GM18907 (cell line): ENCODE data around the gene PXDC1.
"Not testable (repeated sequence)": the region's sequence is repeated elsewhere in the genome, so short reads cannot be mapped to it uniquely, and the experiment has no call there.

ENCODE experiments used
- ATAC-seq: cut with Tn5 transposase; IDR thresholded peaks from one replicate; pipeline ENCODE4 v1.9.1; 2021; ENCODE audit warnings: mild to moderate bottlenecking, moderate library complexity; ENCODE audit not compliant: unreplicated experiment

The PXDC1 gene

DNA sequence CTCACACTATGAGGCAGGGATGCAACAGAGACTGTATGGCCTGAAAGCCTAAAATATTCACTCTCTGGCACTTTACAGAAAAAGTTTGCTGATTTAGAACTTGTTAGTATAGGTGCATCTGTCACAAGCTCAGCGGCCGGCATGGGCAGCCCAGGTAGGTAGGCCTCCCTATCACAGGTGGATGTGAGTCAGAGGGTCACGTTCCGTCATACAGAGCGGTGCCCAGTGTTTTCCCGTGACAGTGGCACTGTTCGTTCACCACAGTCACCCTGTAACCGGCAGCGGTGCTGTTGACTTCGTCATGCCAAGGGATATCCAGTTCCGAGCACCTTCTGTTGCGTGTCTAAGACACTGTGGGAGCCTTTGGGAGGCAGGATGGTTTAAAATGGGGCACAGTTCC, 32.9 kb upstream of the PXDC1 start:
- no peak for ATAC-seq

DNA sequence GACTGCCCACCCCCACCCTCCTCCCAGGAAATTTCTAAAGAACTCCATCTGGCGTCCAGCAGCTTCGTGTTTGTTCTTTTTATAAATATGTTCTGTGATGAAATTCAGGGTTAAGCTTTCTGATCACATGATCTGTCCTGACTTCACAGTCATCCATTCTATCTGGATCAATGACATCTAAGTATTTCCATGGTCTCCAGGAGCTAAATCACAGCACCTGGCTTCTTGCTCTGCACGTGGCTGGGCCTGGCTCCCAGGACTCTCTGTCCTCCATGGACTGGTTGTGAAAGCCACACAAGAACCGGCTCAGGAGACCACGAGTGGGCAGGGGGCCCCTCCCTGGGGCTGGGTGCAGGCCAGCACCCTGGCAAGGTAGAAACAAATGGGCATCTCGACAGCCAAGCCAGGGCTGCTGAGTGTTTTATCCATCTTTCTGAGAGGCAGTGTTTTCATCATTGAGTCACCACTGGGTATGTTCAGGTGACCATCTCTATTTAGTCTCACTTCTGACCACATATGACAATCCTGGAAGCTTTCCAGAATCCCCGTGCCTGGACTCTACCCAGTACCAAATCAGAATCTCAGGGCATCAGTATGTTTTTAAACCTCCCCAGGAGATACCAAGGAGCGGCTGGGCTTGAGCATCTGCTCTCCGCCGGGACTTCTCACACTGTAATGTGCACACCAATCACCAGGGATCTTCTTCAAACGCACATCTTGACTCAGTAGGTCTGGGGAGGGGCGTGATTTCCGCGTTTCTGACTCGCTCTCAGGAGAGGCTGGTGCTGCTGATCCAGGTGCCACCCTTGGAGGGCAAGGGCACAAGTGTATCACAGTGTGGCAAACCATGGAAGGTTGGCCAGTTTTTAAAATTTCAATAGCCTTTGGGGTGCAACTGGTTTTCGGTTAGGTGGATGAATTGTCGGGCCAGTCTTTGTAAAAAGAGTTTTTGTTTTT, 31.6 kb upstream of the PXDC1 start:
- no peak for ATAC-seq

DNA sequence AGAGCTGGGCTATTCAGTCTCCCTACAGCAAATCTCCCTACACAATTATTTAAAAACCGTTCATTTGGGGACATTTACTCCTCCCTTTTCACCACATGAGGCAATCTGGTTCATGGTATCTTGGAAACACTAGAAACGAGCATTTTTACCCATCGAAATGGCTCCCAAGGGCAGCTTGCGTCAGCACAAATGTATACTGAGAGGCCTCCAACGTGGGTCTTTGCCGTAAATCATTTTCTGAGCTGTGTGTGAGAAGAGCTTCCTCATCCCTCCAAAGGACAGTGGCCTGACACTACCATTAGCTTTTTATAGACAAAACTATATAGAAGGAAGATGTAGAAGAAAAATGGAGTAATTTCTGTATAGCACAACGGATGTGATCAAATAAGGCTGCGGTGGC, 30.0 kb upstream of the PXDC1 start:
- ATAC-seq, result no peak

DNA sequence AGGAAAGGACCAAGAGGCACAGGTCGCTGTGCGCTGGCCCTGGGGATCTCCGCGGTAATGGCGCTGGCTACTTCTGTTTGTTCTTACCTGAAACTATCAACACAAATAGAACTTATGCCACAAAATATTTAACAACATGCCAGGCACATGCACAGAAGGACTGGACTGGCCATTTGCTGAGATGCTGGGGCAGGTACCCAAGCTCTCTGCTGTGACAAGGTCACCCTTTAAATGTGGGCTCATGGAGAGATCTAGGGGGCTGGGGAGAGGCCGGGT, 28.0 kb upstream of the PXDC1 start:
- ATAC-seq, result no peak

DNA sequence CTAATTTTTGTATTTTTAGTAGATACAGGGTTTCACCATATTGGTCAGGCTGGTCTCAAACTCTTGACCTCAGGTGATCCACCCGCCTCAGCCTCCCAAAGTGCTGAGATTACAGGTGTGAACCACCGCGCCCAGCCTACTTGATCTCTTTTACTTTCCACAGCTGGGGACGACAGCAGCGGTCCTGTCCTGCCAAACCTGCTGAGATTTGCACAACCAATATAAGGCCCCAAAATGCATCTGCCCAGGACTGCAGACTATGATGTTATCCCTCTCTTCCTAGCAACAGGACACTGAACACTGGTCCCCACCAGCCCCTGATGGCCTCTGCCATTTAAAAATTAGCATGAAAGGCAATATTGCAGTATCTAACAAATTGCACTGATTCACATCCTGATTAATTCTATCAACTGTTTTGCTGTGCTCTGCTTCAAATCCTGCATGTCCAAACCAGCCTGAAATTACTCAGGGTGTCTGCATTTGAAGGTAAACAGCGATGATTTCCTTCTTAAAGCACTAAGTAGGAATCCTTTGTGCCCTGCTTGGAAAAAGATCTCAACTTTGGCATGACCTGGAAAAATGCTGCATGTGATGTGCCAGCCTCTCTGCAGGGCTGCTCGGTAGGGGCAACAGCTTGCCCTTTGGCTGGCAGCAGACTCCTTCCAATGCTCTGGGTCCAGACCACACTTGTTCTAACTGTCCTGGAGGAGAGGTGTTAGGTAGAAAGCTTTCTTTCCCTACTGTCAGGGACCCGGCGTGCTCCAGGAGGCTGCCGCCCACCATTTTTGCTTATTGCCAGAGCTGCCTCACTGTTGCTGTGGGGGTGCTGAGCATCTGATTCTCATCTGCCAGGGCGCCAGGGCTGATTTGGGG, 27.4 kb upstream of the PXDC1 start:
- ATAC-seq, result no peak

DNA sequence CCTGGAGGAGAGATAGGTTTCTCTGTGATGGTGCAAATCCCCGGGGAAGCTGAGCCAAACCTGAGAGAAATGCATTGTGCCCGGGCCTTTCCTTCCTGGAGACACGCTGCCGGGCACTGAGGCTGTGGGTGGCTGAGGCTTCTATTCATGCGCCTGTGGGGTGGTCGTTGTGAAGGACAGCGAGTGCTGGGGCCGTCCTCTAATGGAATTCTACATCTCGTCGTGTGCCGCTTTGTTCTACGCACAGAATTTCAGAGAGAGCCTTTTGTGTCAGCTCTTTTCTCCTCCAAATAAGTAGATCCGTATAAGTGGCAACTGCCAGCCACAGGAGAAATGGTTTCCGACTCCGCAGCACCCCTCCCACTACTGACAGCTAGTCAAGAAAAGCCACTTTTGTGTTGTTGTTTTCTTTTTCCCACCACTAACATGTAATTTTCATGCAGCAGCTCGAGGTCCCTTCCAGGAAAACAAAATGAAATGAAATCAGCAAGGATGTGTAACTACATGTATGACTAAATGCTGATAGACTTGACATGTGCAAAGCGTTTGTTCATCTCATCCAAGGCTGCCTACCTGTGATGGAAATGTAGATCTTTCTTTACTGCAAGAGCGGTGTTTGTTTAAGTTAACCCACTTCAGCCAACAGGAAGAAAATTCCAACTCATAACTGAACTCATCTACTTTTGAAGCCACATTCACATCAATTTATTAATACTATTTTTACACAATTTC, 26.4 kb upstream of the PXDC1 start:
- no peak for ATAC-seq

DNA sequence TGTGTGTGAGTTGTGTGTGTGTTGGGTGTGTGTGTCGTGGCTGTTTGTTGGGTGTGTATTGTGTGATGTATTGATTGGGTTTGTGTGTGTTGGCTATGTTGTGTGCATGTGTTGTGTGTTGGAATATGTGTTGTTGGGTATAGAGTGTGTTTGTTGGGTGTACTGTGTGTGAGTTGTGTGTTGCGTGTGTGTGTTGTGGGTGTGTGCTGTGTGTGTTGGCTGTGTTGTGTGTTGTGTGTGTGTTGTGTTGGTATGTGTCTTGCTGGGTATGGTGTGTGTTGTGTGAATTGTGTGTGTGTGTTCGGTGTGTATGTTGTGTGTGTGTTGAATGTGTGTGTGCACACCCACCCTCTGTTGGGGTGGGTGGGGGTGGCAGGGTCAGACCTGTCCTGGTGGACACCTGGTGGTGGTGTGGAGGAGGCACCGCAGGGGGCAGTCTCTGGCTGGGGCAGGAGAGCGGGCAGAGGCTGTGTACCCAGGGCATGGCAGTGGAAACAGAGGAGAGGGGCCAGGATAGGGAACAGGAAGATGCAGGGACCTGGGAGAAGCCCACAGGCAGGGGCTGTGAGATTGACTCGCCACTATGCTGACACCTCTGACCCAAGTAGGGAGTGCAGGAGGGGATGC, 25.5 kb upstream of the PXDC1 start:
- no peak for ATAC-seq

DNA sequence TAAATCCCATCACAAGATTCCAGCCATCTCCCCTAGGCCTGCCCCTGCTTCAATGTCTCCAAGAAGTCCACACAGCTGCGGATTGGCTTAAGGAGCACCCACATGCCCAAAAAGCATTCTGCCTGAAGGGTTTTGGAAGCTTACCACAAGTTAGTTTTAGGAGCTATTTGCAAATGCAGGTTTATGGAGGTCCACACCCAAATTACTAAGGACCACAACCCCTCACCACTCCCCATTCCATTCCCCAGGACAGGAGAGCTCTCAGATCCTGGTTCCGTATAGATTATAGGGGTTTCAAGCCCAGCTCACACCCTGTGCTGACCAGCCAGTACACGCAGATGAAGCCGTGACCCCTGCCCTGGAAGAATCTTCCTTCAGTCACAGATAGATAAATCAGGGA, 24.3 kb upstream of the PXDC1 start:
- ATAC-seq, result no peak

DNA sequence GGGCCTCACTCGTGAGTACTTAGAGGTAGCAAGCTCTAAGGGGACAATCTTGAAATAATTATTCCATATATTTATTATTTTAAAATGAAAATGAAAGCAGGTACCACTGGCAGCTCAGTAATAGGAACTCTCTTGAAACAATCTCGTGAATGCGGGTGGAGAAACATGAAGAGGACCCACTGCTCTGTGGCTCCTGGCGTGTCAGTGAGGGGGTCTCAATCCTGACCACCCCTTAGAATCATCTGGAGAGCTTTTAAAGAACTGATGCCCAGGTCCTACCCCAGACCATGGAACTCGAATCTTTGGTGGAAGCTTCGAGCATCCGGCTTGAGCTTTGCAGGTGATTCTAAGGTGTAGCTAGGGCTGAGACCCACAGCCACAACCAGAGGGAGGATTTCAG, 23.9 kb upstream of the PXDC1 start:
- no peak for ATAC-seq

DNA sequence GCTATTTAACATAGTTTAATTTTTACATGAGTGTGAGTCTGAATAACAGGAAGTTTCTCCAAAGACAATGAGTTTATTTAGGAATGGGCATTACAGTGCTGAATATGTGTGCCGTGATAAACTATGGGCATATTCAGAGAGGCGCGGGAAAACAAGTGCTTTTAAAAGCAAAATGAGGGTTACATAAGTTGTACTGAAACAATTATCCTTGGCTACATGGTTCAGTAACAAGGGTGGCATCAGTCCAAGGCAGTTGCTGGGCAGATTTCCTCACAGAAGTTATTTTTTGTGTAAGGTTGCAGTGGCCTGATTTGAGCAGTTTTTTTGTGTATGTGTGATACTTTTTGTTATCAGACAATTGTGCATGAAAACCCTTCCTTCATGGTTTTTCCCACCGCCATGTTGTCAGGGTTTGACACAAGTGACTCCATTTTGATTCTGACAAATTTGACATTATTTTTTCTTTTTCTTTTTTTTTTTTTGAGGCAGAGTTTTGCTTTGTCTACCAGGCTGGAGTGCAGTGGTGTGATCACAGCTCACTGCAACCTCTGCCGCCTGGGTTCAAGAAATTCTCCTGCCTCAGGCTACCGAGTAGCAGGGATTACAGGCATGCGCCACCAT, 22.3 kb upstream of the PXDC1 start:
- no peak for ATAC-seq

DNA sequence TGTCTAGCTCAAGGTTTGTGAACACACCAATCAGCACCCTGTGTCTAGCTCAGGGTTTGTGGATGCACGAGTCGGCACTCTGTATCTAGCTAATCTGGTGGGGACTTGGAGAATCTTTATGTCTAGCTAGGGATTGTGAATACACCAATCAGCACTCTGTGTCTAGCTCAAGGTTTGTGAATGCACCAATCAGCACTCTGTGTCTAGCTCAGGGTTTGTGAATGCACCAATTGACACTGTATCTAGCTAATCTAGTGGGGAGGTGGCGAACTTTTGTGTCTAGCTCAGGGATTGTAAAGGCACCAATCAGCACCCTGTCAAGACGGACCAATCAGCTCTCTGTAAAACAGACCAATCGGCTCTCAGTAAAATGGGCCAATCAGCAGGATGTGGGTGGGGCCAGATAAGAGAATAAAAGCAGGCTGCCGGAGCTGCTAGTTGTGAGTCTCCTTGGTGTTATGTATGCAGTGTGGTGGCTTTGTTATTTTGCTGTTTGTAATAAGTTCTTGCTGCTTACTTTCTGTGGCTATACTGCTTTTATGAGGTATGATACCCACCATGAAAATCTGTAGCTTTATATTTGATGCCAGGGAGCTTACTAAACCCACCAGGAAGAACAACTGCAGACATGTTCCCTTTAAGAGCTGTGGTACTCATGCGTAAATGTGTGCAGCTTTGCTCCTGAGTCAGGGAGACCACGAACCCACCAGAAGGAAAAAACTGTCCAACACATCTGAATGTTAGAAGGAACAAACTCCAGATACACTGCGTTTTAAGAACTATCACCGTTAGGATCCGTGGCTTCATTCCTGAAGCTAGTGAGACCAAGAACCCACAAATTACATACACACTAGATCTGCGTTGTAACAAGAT, 20.9 kb upstream of the PXDC1 start:
- not testable (repeated sequence) for ATAC-seq

DNA sequence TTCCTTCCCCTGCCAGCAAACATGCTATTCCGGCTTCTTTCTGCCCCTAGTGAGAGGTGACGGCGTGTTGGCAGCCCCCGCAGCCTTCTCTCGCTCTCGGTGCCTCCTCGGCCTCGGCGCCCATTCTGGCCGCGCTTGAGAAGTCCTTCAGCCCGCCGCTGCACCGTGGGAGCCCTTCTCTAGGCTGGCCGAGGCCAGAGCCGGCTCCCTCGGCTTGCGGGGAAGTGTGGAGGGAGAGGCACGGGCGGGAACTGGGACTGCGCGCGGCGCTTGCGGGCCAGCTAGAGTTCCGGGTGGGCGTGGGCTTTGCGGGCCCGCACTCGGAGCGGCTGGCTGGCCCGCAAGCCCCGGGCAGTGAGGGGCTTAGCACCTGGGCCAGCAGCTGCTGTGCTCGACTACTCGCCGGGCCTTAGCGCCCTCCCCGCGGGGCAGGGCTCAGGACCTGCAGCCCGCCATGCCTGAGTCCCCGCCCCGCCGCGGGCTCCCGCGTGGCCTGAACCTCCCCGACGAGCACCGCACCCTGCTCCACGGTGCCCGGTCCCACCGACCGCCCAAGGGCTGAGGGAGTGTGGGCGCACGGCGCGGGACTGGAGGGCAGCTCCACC, 20.0 kb upstream of the PXDC1 start:
- ATAC-seq, result no peak

DNA sequence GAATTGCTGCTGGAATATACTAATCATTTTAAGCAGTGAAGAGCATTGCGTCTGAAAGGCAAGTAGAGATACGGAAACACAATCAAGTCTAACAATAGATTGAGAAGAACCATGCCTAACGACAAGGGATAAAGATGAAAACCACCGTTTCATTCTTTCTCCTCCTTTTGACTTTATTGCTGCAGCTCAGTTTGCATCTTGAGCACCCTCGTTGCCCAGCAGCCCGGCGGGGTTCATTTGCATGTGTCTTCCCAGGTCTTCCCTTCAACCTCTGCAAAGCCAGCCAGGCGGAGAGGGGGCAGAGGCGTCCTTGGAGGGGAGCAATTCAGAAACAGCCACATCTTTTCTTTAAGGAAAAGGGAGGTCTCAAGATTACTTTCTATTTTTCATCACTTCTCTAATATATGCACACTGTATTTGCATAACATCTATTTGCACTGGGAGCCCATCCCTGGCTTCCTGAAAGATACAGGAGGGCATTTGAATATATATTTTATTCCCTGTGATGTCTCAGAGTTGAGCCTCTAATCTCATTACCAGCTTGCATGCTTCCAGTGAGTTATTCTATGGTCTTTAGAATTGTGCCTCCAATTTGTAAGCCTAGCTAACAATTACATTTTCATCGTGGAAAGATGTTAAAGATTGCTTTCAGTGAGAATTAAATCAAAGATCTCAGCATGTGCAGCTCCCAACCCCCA, 18.7 kb upstream of the PXDC1 start:
- ATAC-seq, result no peak

DNA sequence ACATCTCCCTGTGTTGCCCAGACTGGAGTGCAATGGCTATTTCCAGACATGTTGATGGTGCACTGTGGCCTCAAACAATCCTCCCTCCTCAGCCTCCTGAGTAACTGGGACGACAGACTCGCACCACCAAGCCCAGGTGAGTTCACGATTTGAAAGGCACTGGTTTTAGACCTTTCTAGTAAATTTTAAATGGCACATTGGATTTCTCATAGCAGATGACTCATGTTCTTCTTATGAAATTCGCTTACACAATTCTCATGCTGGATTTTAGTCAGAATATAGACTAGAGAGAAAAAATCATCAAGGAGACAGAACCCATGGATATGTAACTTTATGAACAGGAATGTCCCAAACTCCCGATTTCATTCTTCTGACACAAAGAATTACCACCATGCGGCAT, 18.1 kb upstream of the PXDC1 start:
- ATAC-seq, result no peak

DNA sequence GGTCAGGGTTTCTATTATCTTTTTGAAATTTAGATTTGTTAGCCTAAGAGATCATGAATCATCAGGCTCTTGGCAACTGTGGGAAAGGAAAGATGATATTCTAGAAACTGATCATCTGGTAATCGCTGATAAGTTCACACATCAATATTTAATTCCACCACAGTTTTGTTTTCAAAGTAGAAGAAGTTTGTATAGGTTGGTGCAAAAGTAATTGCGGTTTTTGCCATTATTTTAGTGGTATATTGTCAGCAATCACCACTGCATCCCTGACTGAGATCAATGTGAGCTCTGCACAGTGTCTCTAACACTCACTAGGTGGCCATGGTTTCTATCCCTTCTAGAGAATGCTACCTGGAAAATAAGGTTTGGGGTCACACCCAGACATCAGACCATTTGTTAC, 17.0 kb upstream of the PXDC1 start:
- ATAC-seq, result no peak

DNA sequence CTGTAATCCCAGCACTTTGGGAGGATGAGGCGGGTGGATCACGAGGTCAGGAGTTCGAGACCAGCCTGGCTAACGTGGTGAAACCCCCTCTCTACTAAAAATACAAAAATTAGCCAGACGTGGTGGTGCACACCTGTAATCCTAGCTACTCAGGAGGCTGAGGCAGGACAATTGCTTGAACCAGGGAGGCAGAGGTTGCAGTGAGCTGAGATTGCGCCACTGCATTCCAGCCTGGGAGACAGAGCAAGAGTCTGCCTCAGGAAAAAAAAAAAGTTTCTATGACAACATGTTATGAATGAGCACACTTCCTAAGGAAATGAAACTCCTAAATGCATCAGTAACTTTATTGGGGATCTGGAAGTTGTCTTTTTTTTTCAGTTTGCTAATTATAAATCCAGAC, 16.0 kb upstream of the PXDC1 start:
- ATAC-seq, result not testable (repeated sequence)

DNA sequence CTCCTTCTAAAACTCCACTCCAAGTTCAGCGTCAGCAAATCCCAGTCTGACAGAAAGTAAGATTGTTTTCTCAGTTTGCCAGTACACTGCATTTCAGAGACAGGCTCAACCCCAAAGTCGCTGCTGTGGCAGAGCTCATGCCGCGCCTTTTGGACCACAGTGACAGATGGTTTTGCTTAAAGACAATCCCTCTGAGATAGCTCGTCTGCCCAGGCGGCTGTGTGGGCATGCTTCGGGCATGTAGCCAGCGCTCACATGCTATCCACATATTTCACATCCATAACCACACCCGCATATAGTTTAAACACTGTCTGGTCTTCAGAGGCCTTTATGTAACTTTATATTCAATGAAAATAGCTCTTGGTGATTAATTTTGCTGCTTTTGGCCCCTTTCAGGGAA, 14.7 kb upstream of the PXDC1 start:
- no peak for ATAC-seq

DNA sequence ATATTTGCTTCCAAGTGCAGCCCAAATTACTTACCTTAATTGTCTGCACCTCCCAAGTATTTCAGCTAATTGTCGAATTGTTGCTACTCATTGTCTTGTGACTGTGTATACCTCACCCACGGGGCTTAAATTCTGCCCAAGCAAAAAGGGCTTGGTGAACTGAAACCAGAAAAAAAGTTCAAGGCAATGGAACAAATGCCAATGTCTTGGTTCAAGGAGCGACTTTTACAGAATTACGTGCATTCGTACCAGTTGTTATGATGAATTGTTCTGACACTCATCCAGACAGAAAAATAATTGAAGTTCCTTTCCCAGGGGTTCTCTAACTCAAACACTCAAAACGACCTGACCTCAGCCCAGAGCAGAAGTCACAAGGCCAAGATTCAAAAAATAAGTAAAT, 13.9 kb upstream of the PXDC1 start:
- ATAC-seq, result no peak
